HCT116 (cell line): Measurements from ENCODE around the gene EYA2. TPM values are rescaled to one million over a fixed set of nuclear protein-coding genes. Genes with fewer than 3 reads are reported as not detected.

Source experiments
- ATAC-seq: fragments of 200-7000 bp; cut with Tn5 transposase; 2 replicates; pipeline ENCODE4 v1.9.1; 2020; ENCODE audit warnings: mild to moderate bottlenecking, moderate library complexity
- BruUV-seq: library from RNA; stranded (reverse); fragments of 400-500 nt; replicated peaks from 2 replicates; lab custom pipeline; 2021; lab: Mats Ljungman, UMichigan
- CTCF ChIA-PET: fragments of 300-600 bp; sonication (Branson Sonifier 250); formaldehyde crosslinking; loops from one replicate; lab custom pipeline; 2021; ENCODE audit warnings: antibody characterized with exemption; lab: Charles Lee
- POLR2A ChIA-PET: fragments of 300-600, 350-600 bp; sonication (Branson Sonifier 250); formaldehyde crosslinking; loops from one replicate; lab custom pipeline; 2021; ENCODE audit warnings: antibody characterized with exemption; lab: Charles Lee
- RAD21 ChIA-PET, 2 experiments: fragments of 300-600 bp; sonication (Branson Sonifier 250); formaldehyde crosslinking; loops; one replicate each; lab custom pipeline; 2023; ENCODE audit warnings: low total read pairs in 2 of 2; ENCODE audit not compliant: uncharacterized antibody in 2 of 2, unreplicated experiment in 2 of 2, low non-redundant PET in 1 of 2; lab: Charles Lee
- DNase-seq: peaks from one replicate; pipeline ENCODE4 v3.0.0-alpha.2; 2010; ENCODE audit warnings: low read depth, low spot score
- H2AFZ ChIP-seq: fragments of 200-600 bp; shearing (Covaris generic), sonication (generic); 2 replicates; pipeline ENCODE4 v1.6.1; 2017; ENCODE audit warnings: low read depth, mixed run types, mixed read lengths, antibody characterized with exemption, low read length; ENCODE audit not compliant: poor library complexity, severe bottlenecking
- H3K27ac ChIP-seq: 2 replicates; pipeline ENCODE4 v1.5.1; 2012; ENCODE audit warnings: low read depth, low read length
- H3K27me3 ChIP-seq: fragments of 200-600 bp; sonication (generic); 2 replicates; pipeline ENCODE4 v1.6.1; 2016; ENCODE audit warnings: mixed run types, low read length, mixed read lengths; ENCODE audit not compliant: insufficient read depth
- H3K36me3 ChIP-seq, 2 experiments: fragments of 200-500 bp in 1 of 2; fragments of 200-600 bp in 1 of 2; sonication (Bioruptor generic) in 1 of 2; sonication (generic) in 1 of 2; 2 replicates each; pipeline versions ENCODE4 v1.5.1 to v1.6.1; 2014 to 2016; ENCODE audit warnings: low read length in 2 of 2, inconsistent platforms in 1 of 2, mixed read lengths in 1 of 2, mixed run types in 1 of 2; ENCODE audit not compliant: insufficient read depth in 2 of 2, control insufficient read depth in 1 of 2
- H3K4me1 ChIP-seq, 2 experiments: fragments of 200-600 bp in 1 of 2; sonication (generic) in 1 of 2; 2 replicates each; pipeline versions ENCODE4 v1.5.1 to v1.6.1; 2012 to 2017; ENCODE audit warnings: low read length in 2 of 2, inconsistent platforms in 1 of 2, mild to moderate bottlenecking in 1 of 2, mixed read lengths in 1 of 2, mixed run types in 1 of 2, moderate library complexity in 1 of 2; ENCODE audit not compliant: insufficient read depth in 2 of 2, control insufficient read depth in 1 of 2
- H3K4me2 ChIP-seq: fragments of 200-600 bp; sonication (generic); 2 replicates; pipeline ENCODE4 v1.6.1; 2017; ENCODE audit warnings: mixed run types, low read length, mixed read lengths
- H3K4me3 ChIP-seq, 2 experiments: fragments of 200-600 bp in 1 of 2; sonication (generic) in 1 of 2; replicated peaks in 1 of 2; 2 replicates each; pipeline ENCODE4 v1.5.1; 2011 to 2016; ENCODE audit warnings: low read length in 2 of 2, control low read depth in 1 of 2, low read depth in 1 of 2, mild to moderate bottlenecking in 1 of 2, mixed read lengths in 1 of 2, mixed run types in 1 of 2
- H3K79me2 ChIP-seq: fragments of 200-600 bp; sonication (generic); 2 replicates; pipeline ENCODE4 v1.6.1; 2017; ENCODE audit warnings: mild to moderate bottlenecking, mixed run types, low read length, moderate library complexity, mixed read lengths; ENCODE audit not compliant: insufficient read depth
- H3K9ac ChIP-seq: fragments of 200-600 bp; sonication (generic); 2 replicates; pipeline ENCODE4 v1.6.1; 2016; ENCODE audit warnings: low read length, mixed read lengths
- H3K9me2 ChIP-seq: fragments of 200-600 bp; sonication (generic), shearing (Covaris generic); 2 replicates; pipeline ENCODE4 v1.6.1; 2017; ENCODE audit warnings: mixed run types, mild to moderate bottlenecking, moderate library complexity; ENCODE audit not compliant: insufficient read depth
- H3K9me3 ChIP-seq, 2 experiments: fragments of 200-500 bp in 1 of 2; fragments of 200-600 bp in 1 of 2; sonication (Bioruptor generic) in 1 of 2; sonication (generic) in 1 of 2; 2 replicates each; pipeline ENCODE4 v1.6.1; 2014 to 2017; ENCODE audit warnings: low read length in 2 of 2, mixed read lengths in 2 of 2, inconsistent platforms in 1 of 2, low read depth in 1 of 2, mild to moderate bottlenecking in 1 of 2, mixed run types in 1 of 2, moderate library complexity in 1 of 2; ENCODE audit not compliant: control insufficient read depth in 1 of 2, insufficient read depth in 1 of 2
- H4K20me1 ChIP-seq: fragments of 200-600 bp; sonication (generic), shearing (Covaris generic); 2 replicates; pipeline ENCODE4 v1.6.1; 2017; ENCODE audit warnings: mixed run types, mild to moderate bottlenecking, moderate library complexity; ENCODE audit not compliant: insufficient read depth
- JUND ChIP-seq: IDR thresholded peaks from 2 replicates; pipeline ENCODE4 v1.6.1; 2012
- POLR2A ChIP-seq: IDR thresholded peaks from 2 replicates; pipeline ENCODE4 v1.7.0; 2011; ENCODE audit warnings: borderline replicate concordance; ENCODE audit not compliant: insufficient read depth, insufficient read length; ENCODE audit errors: extremely low read depth
- RAD21 ChIP-seq: IDR thresholded peaks from 2 replicates; pipeline ENCODE4 v1.6.1; 2012; ENCODE audit warnings: low read depth, mild to moderate bottlenecking
- YY1 ChIP-seq: IDR thresholded peaks from 2 replicates; pipeline ENCODE4 v1.6.1; 2011; ENCODE audit warnings: low read length, low read depth, moderate library complexity, mild to moderate bottlenecking; ENCODE audit not compliant: insufficient replicate concordance; ENCODE audit errors: extremely low read depth
- ZNF274 ChIP-seq: fragments of 200-500 bp; sonication (Bioruptor generic); IDR thresholded peaks from 2 replicates; pipeline ENCODE4 v1.6.1; 2014; ENCODE audit warnings: mild to moderate bottlenecking, low read depth, low read length, inconsistent platforms
- intact Hi-C: fragments of 100-400 bp; cut with micrococcal nuclease; formaldehyde crosslinking; loops from 2 replicates; pipeline ENCODE4 v1.10.0; 2022
- total RNA-seq: library from RNA; stranded (reverse); gene quantifications from one replicate; pipeline ENCODE4 v1.2.1, GENCODE V29; 2021; ENCODE audit not compliant: unreplicated experiment
- TF ChIP-seq, protein P1 (sequence below): IDR thresholded peaks from 2 replicates; pipeline ENCODE4 v1.6.1; 2012
- TF ChIP-seq, protein P2 (sequence below): IDR thresholded peaks from 2 replicates; pipeline ENCODE4 v1.6.1; 2012

Gene EYA2
- total RNA-seq, 1 experiment from 2014 or later, result not detected

- Histone ChIP-seq H3K36me3 (no peaks in the 10 kb centered on the region), H2AFZ (no peak overlapping the region), H3K4me3 (no peak overlapping the region), H3K27me3 (no peaks in the 10 kb centered on the region), H3K79me2 (no peaks in the 10 kb centered on the region), H4K20me1 (no peaks in the 10 kb centered on the region), H3K9ac (no peak overlapping the region), H3K4me1 (peaks cover 14 to 28% of the 10 kb centered on the region in 2 experiments), H3K9me3 (no peaks in the 10 kb centered on the region), H3K27ac (no peak overlapping the region), H3K9me2 (no peaks in the 10 kb centered on the region), H3K4me2 (no peak overlapping the region)
- RAD21 ChIA-PET, result no interaction called here
- ATAC-seq (no peak), DNase-seq (no peak)
- CTCF ChIA-PET, result no interaction called here
- POLR2A ChIA-PET, result interaction anchor here (0.9 kb wide), 1 partner anchor 20 kb away, joined by 3 read pairs; no protein-coding TSS in a partner anchor
- intact Hi-C loops, result no loop called here
- TF ChIP-seq, protein P1, sequence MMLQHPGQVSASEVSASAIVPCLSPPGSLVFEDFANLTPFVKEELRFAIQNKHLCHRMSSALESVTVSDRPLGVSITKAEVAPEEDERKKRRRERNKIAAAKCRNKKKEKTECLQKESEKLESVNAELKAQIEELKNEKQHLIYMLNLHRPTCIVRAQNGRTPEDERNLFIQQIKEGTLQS, result no peak
- TF ChIP-seq, protein P2, sequence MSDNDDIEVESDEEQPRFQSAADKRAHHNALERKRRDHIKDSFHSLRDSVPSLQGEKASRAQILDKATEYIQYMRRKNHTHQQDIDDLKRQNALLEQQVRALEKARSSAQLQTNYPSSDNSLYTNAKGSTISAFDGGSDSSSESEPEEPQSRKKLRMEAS, result no peak
- TF ChIP-seq POLR2A, result no peak
- no TSS peak for BruUV-seq
These were observed 232.9 kb downstream of the EYA2 start for GRCh38 chr20:47127546-47127945.

DNA sequence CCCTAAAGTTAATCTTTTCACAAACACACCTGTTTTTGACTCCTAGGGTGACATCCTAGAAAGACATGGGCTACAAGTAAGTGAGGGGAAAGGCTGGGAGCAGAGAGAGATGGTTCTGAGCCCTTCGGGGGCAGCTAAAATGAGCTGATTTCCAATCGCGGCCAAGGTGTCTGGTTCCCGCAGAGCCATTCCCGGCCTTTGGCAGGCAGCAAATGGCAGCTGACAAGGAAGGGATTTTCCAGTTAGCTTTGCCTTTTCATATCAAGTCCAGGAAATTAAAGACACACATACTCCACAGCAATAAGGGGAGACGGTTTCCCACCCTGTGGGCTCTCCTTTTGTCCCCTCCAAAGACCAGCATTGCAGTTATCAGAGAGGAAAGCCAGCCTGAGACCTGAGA is 233.4 kb downstream of the EYA2 start:
- TF ChIP-seq JUND, result no peak
- no peak for TF ChIP-seq ZNF274
- no peak for TF ChIP-seq RAD21
- TF ChIP-seq YY1, result no peak
- ChIA-PET RAD21 (no interaction called here), POLR2A (interaction anchor here (0.9 kb wide), 1 partner anchor 20 kb away, joined by 3 read pairs; no protein-coding TSS in a partner anchor), CTCF (no interaction called here)
- no peak overlapping the region for H2AFZ ChIP-seq
- intact Hi-C loops, result no loop called here
- H3K9me2 ChIP-seq, result no peaks in the 10 kb centered on the region
- H3K27ac ChIP-seq, result no peak overlapping the region
- DNase-seq (no peak), ATAC-seq (no peak)
- no peaks in the 10 kb centered on the region for H3K9me3 ChIP-seq
- no peaks in the 10 kb centered on the region for H3K36me3 ChIP-seq
- no peaks in the 10 kb centered on the region for H3K27me3 ChIP-seq
- no peak overlapping the region for H3K4me3 ChIP-seq
- no peak overlapping the region for H3K4me2 ChIP-seq
- peaks cover 14 to 28% of the 10 kb centered on the region in 2 experiments for H3K4me1 ChIP-seq
- BruUV-seq, result no TSS peak
- H4K20me1 ChIP-seq, result no peaks in the 10 kb centered on the region
- H3K79me2 ChIP-seq, result no peaks in the 10 kb centered on the region
- no peak overlapping the region for H3K9ac ChIP-seq
